CD4-positive, alpha-beta T cell treated with Interleukin-10 for 1 hour (primary cell): Measurements from ENCODE around the gene FSD1L.
"Not testable (repeated sequence)": the region's sequence is repeated elsewhere in the genome, so short reads cannot be mapped to it uniquely, and the experiment has no call there.

Experiments
- DNase-seq: peaks from one replicate; pipeline ENCODE4 v3.0.0-alpha.2; 2020

FSD1L gene

DNA sequence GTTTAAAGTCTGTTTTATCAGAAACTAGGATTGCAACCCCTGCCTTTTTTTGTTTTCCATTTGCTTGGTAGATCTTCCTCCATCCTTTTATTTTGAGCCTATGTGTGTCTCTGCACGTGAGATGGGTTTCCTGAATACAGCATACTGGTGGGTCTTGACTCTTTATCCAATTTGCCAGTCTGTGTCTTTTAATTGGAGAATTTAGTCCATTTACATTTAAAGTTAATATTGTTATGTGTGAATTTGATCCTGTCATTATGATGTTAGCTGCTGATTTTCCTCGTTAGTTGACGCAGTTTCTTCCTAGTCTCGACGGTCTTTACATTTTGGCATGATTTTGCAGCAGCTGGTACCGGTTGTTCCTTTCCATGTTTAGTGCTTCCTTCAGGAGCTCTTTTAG is 132.1 kb downstream of the FSD1L start:
- not testable (repeated sequence) for DNase-seq

DNA sequence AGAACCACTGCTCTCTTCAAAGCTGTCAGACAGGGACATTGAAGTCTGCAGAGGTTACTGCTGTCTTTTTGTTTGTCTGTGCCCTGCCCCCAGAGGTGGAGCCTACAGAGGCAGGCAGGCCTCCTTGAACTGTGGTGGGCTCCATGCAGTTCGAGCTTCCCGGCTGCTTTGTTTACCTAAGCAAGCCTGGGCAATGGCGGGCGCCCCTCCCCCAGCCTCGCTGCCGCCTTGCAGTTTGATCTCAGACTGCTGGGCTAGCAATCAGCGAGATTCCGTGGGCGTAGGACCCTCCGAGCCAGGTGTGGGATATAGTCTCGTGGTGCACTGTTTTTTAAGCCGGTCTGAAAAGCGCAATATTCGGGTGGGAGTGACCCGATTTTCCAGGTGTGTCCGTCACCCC is 133.7 kb downstream of the FSD1L start:
- DNase-seq = not testable (repeated sequence)

GRCh38 chr9:105593145-105593544 is 145.3 kb downstream of the FSD1L start:
- no peak for DNase-seq
